Endothelial cell of umbilical vein (primary cell): Measurements from ENCODE around the gene OR6C1.
"Not testable (repeated sequence)": the region's sequence is repeated elsewhere in the genome, so short reads cannot be mapped to it uniquely, and the experiment has no call there.

Experiments
- CTCF ChIP-seq, 2 donors: IDR thresholded peaks; 1 replicate in 1 of 2; 2 replicates in 1 of 2; pipeline ENCODE4 v1.5.1; 2011; ENCODE audit warnings: low read length in 2 of 2, mild to moderate bottlenecking in 2 of 2, moderate library complexity in 2 of 2, control low read depth in 1 of 2, inconsistent platforms in 1 of 2, low read depth in 1 of 2; ENCODE audit not compliant: insufficient read depth in 1 of 2; ENCODE audit errors: extremely low read depth in 1 of 2
- MAX ChIP-seq: IDR thresholded peaks from 2 replicates; pipeline ENCODE4 v1.6.1; 2011; ENCODE audit not compliant: insufficient read depth, insufficient read length
- POLR2AphosphoS5 ChIP-seq: IDR thresholded peaks from 2 replicates; pipeline ENCODE4 v1.6.1; 2012; ENCODE audit warnings: low read depth, mild to moderate bottlenecking, control low read depth, low read length, moderate library complexity; ENCODE audit not compliant: insufficient read depth

- not testable (repeated sequence) for TF ChIP-seq POLR2AphosphoS5; CTCF (IDR thresholded peaks at IDR 0.05; ENCODE audit: extremely low read depth in 1 of 2, insufficient read depth in 1 of 2, low read depth in 1 of 2, low read length in 2 of 2); MAX
These were observed 41.2 kb downstream of the OR6C1 start for GRCh38 chr12:55355338-55355737.
